ENCODE data around the gene SUN1. TPM values are rescaled to one million over a fixed set of nuclear protein-coding genes. Genes with fewer than 3 reads are reported as not detected.
"Not testable (repeated sequence)": the region's sequence is repeated elsewhere in the genome, so short reads cannot be mapped to it uniquely, and the experiment has no call there.

The SUN1 gene
- total RNA-seq, 1 experiment from 2014 or later, result 126 TPM

GRCh38 chr7:921581-922333 lies 89.5 kb downstream of the SUN1 start:
- Mint-ChIP-seq H3K27ac (ENCODE audit: low read depth, unreplicated experiment) (no peak overlapping the region), H3K36me3 (ENCODE audit: insufficient read depth, unreplicated experiment) (no peaks in the 10 kb centered on the region), H3K4me3 (ENCODE audit: unreplicated experiment) (no peak overlapping the region), H3K9me3 (ENCODE audit: unreplicated experiment) (no peaks in the 10 kb centered on the region), H3K4me1 (ENCODE audit: insufficient read depth, unreplicated experiment) (no peaks in the 10 kb centered on the region), H3K27me3 (ENCODE audit: insufficient read depth, unreplicated experiment) (no peaks in the 10 kb centered on the region)
- intact Hi-C loops (cut with micrococcal nuclease), result no loop called here
- no peak for DNase-seq (ENCODE audit: unreplicated experiment)
- ChIA-PET CTCF (interaction anchor here (0.6 to 0.8 kb wide), 4 partner anchors 8 to 262 kb away, joined by 3 to 5 read pairs (median 4); no protein-coding TSS in a partner anchor), POLR2A (interaction anchor here (0.6 to 1.6 kb wide), 2 partner anchors 9 to 14 kb away, joined by 3 to 4 read pairs; no protein-coding TSS in a partner anchor)
- BruUV-seq (replicated peaks), result no TSS peak
- TF ChIP-seq CTCF (IDR thresholded peaks at IDR 0.05; ENCODE audit: unreplicated experiment), result no peak

DNA sequence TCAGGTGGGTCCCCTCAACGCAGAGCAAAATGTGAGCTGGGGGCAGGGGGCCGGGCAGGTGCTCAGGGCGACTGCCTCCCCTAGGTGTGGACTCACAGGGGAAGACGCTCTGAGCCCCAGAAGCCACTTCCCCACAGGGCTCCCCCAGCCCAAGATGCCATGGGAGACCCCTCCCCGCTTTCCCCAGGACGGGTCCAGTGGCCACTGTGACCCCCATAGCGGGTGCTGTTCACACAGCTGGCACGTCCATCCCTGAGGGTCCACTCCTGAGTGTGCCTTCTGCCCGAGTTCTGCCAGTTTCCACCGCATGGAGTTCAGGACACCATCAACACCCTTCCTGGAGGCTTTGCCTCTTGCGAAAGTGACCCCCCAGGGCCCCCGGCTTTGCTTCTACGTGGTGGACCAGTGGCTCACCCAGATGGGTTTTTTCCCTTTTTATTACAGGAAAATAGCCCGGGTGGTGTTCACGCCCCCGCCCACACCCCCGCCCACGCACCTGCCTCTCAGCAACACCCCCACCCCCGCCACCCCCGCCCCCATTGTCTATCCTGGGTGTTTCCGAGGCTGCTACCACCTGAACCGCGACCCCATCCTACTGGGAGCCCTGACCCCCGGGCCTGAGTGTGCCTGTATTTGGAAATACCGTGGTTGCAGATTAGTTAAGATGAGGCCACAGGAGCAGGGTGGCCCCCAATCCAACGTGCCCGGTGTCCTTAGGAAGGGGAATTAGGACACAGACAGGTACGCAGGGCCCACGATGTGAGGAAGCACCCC lies 90.2 kb downstream of the SUN1 start:
- no peak for TF ChIP-seq CTCF (IDR thresholded peaks at IDR 0.05; ENCODE audit: unreplicated experiment)
- H3K36me3 Mint-ChIP-seq (ENCODE audit: insufficient read depth, unreplicated experiment), result no peaks in the 10 kb centered on the region

DNA sequence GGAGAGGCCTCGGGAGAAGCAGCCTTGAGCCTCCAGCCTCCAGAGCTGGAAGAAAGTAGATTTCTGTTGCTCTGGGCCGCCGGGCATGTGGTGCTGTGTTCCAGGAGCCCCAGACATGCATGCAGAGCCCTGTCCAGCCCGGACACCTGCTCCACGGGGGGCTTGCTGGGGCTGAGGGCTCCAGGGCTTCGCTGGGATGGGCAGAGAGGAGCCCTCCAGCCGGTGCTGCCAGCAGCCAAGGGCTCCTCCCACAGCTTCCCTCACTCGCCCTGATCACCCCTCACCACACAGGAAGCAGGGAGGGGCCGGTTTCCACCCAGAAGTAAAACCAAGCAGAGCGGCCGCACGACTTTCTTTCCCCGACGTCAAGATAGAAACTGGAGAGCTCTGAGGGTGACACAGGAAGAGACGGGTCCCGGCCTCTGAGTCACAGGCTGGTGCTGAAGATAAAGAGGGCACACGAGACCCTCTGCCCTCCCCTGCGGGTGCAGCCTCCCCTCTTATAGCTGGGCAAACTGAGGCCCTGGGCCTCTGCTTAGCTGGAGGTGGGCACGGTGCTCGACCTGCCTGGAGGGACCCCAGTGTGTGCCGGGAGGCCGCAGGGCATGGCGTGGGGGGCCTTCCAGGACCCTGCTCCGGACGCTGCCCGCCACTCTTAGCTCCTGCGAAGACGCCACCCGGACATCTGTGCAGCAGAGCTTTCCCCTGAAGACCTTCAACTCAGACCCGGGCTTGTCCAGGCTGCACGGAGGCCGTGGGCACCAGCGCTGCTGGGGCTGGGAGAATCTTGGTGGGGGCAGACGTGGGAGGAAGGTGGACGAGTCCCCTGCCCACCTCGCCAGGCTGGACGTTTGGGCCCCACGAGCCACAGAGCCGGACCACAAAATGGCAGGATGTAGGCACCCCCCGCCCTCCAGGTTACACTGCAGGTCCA lies 91.1 kb downstream of the SUN1 start:
- intact Hi-C loops (cut with micrococcal nuclease), result no loop called here
- no peaks in the 10 kb centered on the region for H3K36me3 Mint-ChIP-seq (ENCODE audit: insufficient read depth, unreplicated experiment)
- H3K4me3 Mint-ChIP-seq (ENCODE audit: unreplicated experiment), result no peak overlapping the region
- BruUV-seq (replicated peaks), result no TSS peak
- TF ChIP-seq CTCF (IDR thresholded peaks at IDR 0.05; ENCODE audit: unreplicated experiment), result no peak
- POLR2A ChIA-PET, result interaction anchor here (0.6 to 1.6 kb wide), 2 partner anchors 10 to 15 kb away, joined by 3 read pairs; no protein-coding TSS in a partner anchor
- no peaks in the 10 kb centered on the region for H3K9me3 Mint-ChIP-seq (ENCODE audit: unreplicated experiment)
- H3K4me1 Mint-ChIP-seq (ENCODE audit: insufficient read depth, unreplicated experiment), result no peaks in the 10 kb centered on the region
- no peak overlapping the region for H3K27ac Mint-ChIP-seq (ENCODE audit: low read depth, unreplicated experiment)
- CTCF ChIA-PET, result no interaction called here
- DNase-seq (ENCODE audit: unreplicated experiment), result no peak
- no peaks in the 10 kb centered on the region for H3K27me3 Mint-ChIP-seq (ENCODE audit: insufficient read depth, unreplicated experiment)

More for the DNA sequence above, 90.2 kb downstream of the SUN1 start:
- no peak for DNase-seq (ENCODE audit: unreplicated experiment)
- H3K9me3 Mint-ChIP-seq (ENCODE audit: unreplicated experiment), result no peaks in the 10 kb centered on the region
- POLR2A ChIA-PET, result interaction anchor here (0.6 to 1.6 kb wide), 3 partner anchors 9 to 14 kb away, joined by 3 to 4 read pairs (median 3); no protein-coding TSS in a partner anchor
- CTCF ChIA-PET, result no interaction called here
- no TSS peak for BruUV-seq (replicated peaks)
- intact Hi-C loops (cut with micrococcal nuclease), result no loop called here
- no peak overlapping the region for H3K27ac Mint-ChIP-seq (ENCODE audit: low read depth, unreplicated experiment)
- no peak overlapping the region for H3K4me3 Mint-ChIP-seq (ENCODE audit: unreplicated experiment)
- H3K4me1 Mint-ChIP-seq (ENCODE audit: insufficient read depth, unreplicated experiment), result no peaks in the 10 kb centered on the region
- no peaks in the 10 kb centered on the region for H3K27me3 Mint-ChIP-seq (ENCODE audit: insufficient read depth, unreplicated experiment)

GRCh38 chr7:924042-924441 lies 91.8 kb downstream of the SUN1 start:
- POLR2A ChIA-PET; H3K4me3 Mint-ChIP-seq (ENCODE audit: unreplicated experiment); BruUV-seq (replicated peaks); DNase-seq (ENCODE audit: unreplicated experiment); H3K4me1 Mint-ChIP-seq (ENCODE audit: insufficient read depth, unreplicated experiment); H3K27me3 Mint-ChIP-seq (ENCODE audit: insufficient read depth, unreplicated experiment); intact Hi-C loops (cut with micrococcal nuclease); H3K9me3 Mint-ChIP-seq (ENCODE audit: unreplicated experiment); H3K36me3 Mint-ChIP-seq (ENCODE audit: insufficient read depth, unreplicated experiment); H3K27ac Mint-ChIP-seq (ENCODE audit: low read depth, unreplicated experiment); CTCF ChIA-PET: not testable (repeated sequence)

Other genes starting within 250 kb of the SUN1 start
- gene DNAAF5, start 105.8 kb upstream of the SUN1 start, total RNA-seq (2022), result 35.6 and 37.6 TPM in 2 replicates
- 25.4 and 31.5 TPM in 2 replicates for gene PRKAR1B, start 105.2 kb upstream of the SUN1 start, total RNA-seq (2022)
- 32.6 and 43.9 TPM in 2 replicates for gene GET4, start 44.1 kb downstream of the SUN1 start, total RNA-seq (2022)
- gene ADAP1, start 122.2 kb downstream of the SUN1 start, total RNA-seq (2022), result 7.0 and 10.5 TPM in 2 replicates
- gene COX19, start 143.1 kb downstream of the SUN1 start, total RNA-seq (2022), result 14.7 and 16.5 TPM in 2 replicates
- not detected in 2 replicates for gene CYP2W1, start 150.7 kb downstream of the SUN1 start, total RNA-seq (2022)
- 0.27 TPM in 1 of 2 replicates, not detected in the other for gene GPR146, start 212.1 kb downstream of the SUN1 start, total RNA-seq (2022)

All from MCF 10A (cell line).